HepG2 (cell line): ENCODE measurements around the gene MTSS2. TPM values are rescaled to one million over a fixed set of nuclear protein-coding genes. Genes with fewer than 3 reads are reported as not detected.

Experiments used
- ATAC-seq: fragments of 200-7000 bp; cut with Tn5 transposase; 3 replicates; pipeline ENCODE4 v1.9.1; 2020; ENCODE audit warnings: mild to moderate bottlenecking, moderate library complexity
- BruUV-seq: library from RNA; stranded (reverse); fragments of 400-500 nt; replicated peaks from 2 replicates; lab custom pipeline; 2021; lab: Mats Ljungman, UMichigan
- CTCF ChIA-PET: fragments of 300-600 bp; formaldehyde crosslinking; extraction: SDS; loops from one replicate; lab custom pipeline; 2021; ENCODE audit warnings: low total read pairs, inconsistent platforms, low intra/inter-chr PET ratio; lab: Yijun Ruan, JAX
- POLR2A ChIA-PET: fragments of 350-600 bp; sonication (Branson Sonifier 250); formaldehyde crosslinking; loops from one replicate; lab custom pipeline; 2020; ENCODE audit warnings: antibody characterized with exemption, inconsistent platforms; lab: Yijun Ruan, JAX
- DNase-seq: peaks from one replicate; pipeline ENCODE4 v3.0.0-alpha.2; 2015; ENCODE audit warnings: low spot score
- FAIRE-seq: peaks from 3 replicates; lab custom pipeline; 2011; peaks lifted over from hg19 to GRCh38; lab: Jason Lieb, UNC
- H2AFZ ChIP-seq: one replicate; pipeline ENCODE4 v1.6.1; 2011; ENCODE audit warnings: low read length, inconsistent platforms
- H3K27ac ChIP-seq: fragments of 300-600 bp; 3 replicates; pipeline ENCODE4 v1.8.0; 2011; ENCODE audit warnings: mixed run types, mild to moderate bottlenecking, mixed read lengths, low read length, inconsistent platforms; ENCODE audit not compliant: insufficient read depth; ENCODE audit errors: extremely low read length
- H3K27me3 ChIP-seq, 2 experiments: fragments of 200-600 bp in 1 of 2; 2 replicates in 1 of 2; 3 replicates in 1 of 2; pipeline versions ENCODE4 v1.6.0 to v1.8.0; 2011; ENCODE audit warnings: low read length in 2 of 2, mild to moderate bottlenecking in 2 of 2, moderate library complexity in 2 of 2, inconsistent platforms in 1 of 2; ENCODE audit not compliant: insufficient read depth in 2 of 2, control insufficient read depth in 1 of 2
- H3K36me3 ChIP-seq, 2 experiments: fragments of 200-600 bp in 1 of 2; replicated peaks in 1 of 2; 2 replicates in 1 of 2; 3 replicates in 1 of 2; pipeline versions ENCODE4 v1.5.1 to v1.8.0; 2011; ENCODE audit warnings: low read length in 2 of 2, inconsistent platforms in 1 of 2; ENCODE audit not compliant: insufficient read depth in 2 of 2, control insufficient read depth in 1 of 2
- H3K4me1 ChIP-seq: 2 replicates; pipeline ENCODE4 v1.5.1; 2012; ENCODE audit warnings: low read length, inconsistent platforms; ENCODE audit not compliant: insufficient read depth
- H3K4me2 ChIP-seq: 2 replicates; pipeline ENCODE4 v1.6.0; 2011; ENCODE audit warnings: low read depth, low read length, inconsistent platforms
- H3K4me3 ChIP-seq, 3 experiments: fragments of 200-600 bp in 1 of 3; sonication (generic), shearing (Covaris generic) in 1 of 3; replicated peaks in 1 of 3; 2 replicates each; pipeline ENCODE4 v1.5.1; 2011 to 2016; ENCODE audit warnings: low read length in 3 of 3, inconsistent platforms in 2 of 3, low read depth in 2 of 3, mild to moderate bottlenecking in 2 of 3, control low read depth in 1 of 3, mixed read lengths in 1 of 3; ENCODE audit not compliant: insufficient read depth in 1 of 3
- H3K79me2 ChIP-seq: one replicate; pipeline ENCODE4 v1.6.1; 2011; ENCODE audit warnings: low read length, inconsistent platforms; ENCODE audit not compliant: insufficient read depth
- H3K9ac ChIP-seq: 2 replicates; pipeline ENCODE4 v1.6.0; 2011; ENCODE audit warnings: mild to moderate bottlenecking, low read depth, low read length, inconsistent platforms; ENCODE audit not compliant: insufficient read depth
- H3K9me3 ChIP-seq: 2 replicates; pipeline ENCODE4 v1.5.1; 2012; ENCODE audit warnings: mild to moderate bottlenecking, low read length
- H4K20me1 ChIP-seq: 2 replicates; pipeline ENCODE4 v1.6.0; 2011; ENCODE audit warnings: inconsistent platforms, mild to moderate bottlenecking, low read length, moderate library complexity; ENCODE audit not compliant: insufficient read depth
- FOSL2 ChIP-seq: sonication (generic); formaldehyde crosslinking; IDR thresholded peaks from 2 replicates; pipeline ENCODE4 v1.4.0; 2020; ENCODE audit warnings: missing genetic modification reagents
- KDM5B ChIP-seq: sonication (generic); formaldehyde crosslinking; IDR thresholded peaks from 2 replicates; pipeline ENCODE4 v1.4.0; 2020; ENCODE audit warnings: missing genetic modification reagents, mild to moderate bottlenecking, borderline replicate concordance
- POLR2AphosphoS5 ChIP-seq: IDR thresholded peaks from 2 replicates; pipeline ENCODE4 v1.6.1; 2012; ENCODE audit warnings: low read depth, low read length
- ZNF850 ChIP-seq: sonication (generic); formaldehyde crosslinking; conservative IDR thresholded peaks from 2 replicates; pipeline ENCODE4 v1.9.0; 2021; ENCODE audit warnings: mild to moderate bottlenecking, missing genetic modification reagents
- WGBS: methylation state at CpG from one replicate; pipeline ENCODE4 v1.1.6; 2017; ENCODE audit warnings: low lambda C conversion rate; 5-methylcytosine and 5-hydroxymethylcytosine counted together
- in situ Hi-C: cut with HindIII; loops from 2 replicates; pipeline ENCODE4 v1.10.0; 2017; ENCODE audit warnings: low pct_unique_long_range_greater_than_20kb; ENCODE audit not compliant: extremely low pct_ligation_motif_present
- intact Hi-C: fragments of 100-400 bp; cut with micrococcal nuclease; formaldehyde crosslinking; loops from one replicate; pipeline ENCODE4 v1.10.0; 2022; ENCODE audit not compliant: unreplicated experiment
- polyA plus RNA-seq, 8 experiments: library from polyadenylated mRNA; depleted of rRNA in 3 of 8; stranded (reverse) in 7 of 8; unstranded in 1 of 8; fragments of >200 nt; fragmentation: Illumina TruSeq in 4 of 8; extraction: Trizol in 4 of 8; gene quantifications; 2 replicates each; pipeline versions ENCODE4 v1.2.1 to v1.2.3, GENCODE V29; 2011 to 2016; ENCODE audit warnings: low read depth in 4 of 8, missing spikeins in 1 of 8, mixed read lengths in 1 of 8; ENCODE audit not compliant: insufficient read depth in 1 of 8
- total RNA-seq, 5 experiments: library from RNA; depleted of rRNA; stranded (reverse); fragments of >200 nt; fragmentation: Illumina TruSeq; extraction: Trizol; gene quantifications; 2 replicates each; pipeline ENCODE4 v1.2.3, GENCODE V29; 2016; ENCODE audit warnings: low read depth in 1 of 5
- TF ChIP-seq, protein P1 (sequence below): sonication (generic); formaldehyde crosslinking; conservative IDR thresholded peaks from 2 replicates; pipeline ENCODE4 v1.8.1; 2023; ENCODE audit warnings: missing genetic modification reagents
- TF ChIP-seq, protein P2 (sequence below): IDR thresholded peaks from 2 replicates; pipeline ENCODE4 v1.6.1; 2018; ENCODE audit warnings: missing genetic modification reagents
- TF ChIP-seq, protein P3 (sequence below): sonication (generic); formaldehyde crosslinking; IDR thresholded peaks from 2 replicates; pipeline ENCODE4 v1.4.0; 2020; ENCODE audit warnings: mild to moderate bottlenecking, missing genetic modification reagents
- TF ChIP-seq, protein P4 (sequence below): sonication (generic); formaldehyde crosslinking; IDR thresholded peaks from 2 replicates; pipeline ENCODE4 v1.4.0; 2020; ENCODE audit warnings: mild to moderate bottlenecking, missing genetic modification reagents

MTSS2 gene
- total and polyA plus RNA-seq, 2 of the 13 experiments (the other 11 are each of a cell fraction or from before 2014, with no cell fraction given) = 132 to 242 TPM

DNA sequence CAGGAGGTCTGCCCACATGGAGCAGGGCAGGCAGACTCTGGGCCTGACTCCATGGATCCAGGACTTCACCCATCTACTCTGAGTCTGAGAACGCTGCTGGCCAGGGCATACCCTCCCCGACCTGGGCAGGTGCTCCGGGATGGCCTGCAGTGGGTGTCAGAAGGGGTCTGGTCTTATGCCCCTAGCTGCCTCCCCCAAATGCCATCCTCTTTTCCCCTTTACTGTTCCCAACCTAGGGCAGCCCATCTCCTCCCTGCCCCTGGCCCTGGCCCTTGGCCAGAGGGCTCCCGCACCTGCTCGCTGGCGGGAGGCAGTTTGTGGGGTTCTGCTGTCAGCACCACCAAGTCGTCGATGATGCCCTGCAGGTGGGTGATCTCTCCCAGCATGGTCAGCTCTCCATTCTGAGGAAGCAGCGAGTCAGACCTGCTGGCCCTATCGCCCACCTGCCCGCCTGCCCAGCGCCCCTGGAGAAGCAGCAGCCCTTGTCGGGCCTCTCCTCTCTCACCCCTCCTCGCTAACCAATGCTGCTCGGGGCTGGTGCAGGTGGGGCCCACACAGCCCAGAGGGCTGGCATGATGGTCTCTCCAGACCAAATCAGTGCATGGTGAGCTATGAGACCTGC is 8.2 kb downstream of the MTSS2 start:
- DNase-seq (no peak), FAIRE-seq (no peak), ATAC-seq (no peak)
- BruUV-seq = no TSS peak
- Histone ChIP-seq H3K4me1 (peaks cover 25% of the 10 kb centered on the region), H3K4me3 (no peak overlapping the region), H3K27ac (no peak overlapping the region), H3K27me3 (no peaks in the 10 kb centered on the region), H4K20me1 (peaks cover 6% of the 10 kb centered on the region; the same call in 1 of the 2 replicates), H2AFZ (no peak overlapping the region), H3K9me3 (no peaks in the 10 kb centered on the region), H3K4me2 (no peak overlapping the region), H3K79me2 (peaks cover 36% of the 10 kb centered on the region), H3K36me3 (peaks cover 67 to 81% of the 10 kb centered on the region in 2 experiments), H3K9ac (no peak overlapping the region)
- ChIA-PET CTCF (no interaction called here), POLR2A (interaction anchor here (1.0 to 18.7 kb wide), 3 partner anchors 49 to 94 kb away, joined by 3 to 536 read pairs (median 3); no protein-coding TSS in a partner anchor)
- in situ Hi-C loops (no loop called here), intact Hi-C loops (no loop called here)
- 97% methylated on average over 7 of the region's 15 CpGs for WGBS
- TF ChIP-seq, protein P1, sequence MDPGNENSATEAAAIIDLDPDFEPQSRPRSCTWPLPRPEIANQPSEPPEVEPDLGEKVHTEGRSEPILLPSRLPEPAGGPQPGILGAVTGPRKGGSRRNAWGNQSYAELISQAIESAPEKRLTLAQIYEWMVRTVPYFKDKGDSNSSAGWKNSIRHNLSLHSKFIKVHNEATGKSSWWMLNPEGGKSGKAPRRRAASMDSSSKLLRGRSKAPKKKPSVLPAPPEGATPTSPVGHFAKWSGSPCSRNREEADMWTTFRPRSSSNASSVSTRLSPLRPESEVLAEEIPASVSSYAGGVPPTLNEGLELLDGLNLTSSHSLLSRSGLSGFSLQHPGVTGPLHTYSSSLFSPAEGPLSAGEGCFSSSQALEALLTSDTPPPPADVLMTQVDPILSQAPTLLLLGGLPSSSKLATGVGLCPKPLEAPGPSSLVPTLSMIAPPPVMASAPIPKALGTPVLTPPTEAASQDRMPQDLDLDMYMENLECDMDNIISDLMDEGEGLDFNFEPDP (CRISPR knock-in tag) = 0 out of 2 replicates have a peak, but pooled peaks have one; percentile 26
- TF ChIP-seq, protein P2, sequence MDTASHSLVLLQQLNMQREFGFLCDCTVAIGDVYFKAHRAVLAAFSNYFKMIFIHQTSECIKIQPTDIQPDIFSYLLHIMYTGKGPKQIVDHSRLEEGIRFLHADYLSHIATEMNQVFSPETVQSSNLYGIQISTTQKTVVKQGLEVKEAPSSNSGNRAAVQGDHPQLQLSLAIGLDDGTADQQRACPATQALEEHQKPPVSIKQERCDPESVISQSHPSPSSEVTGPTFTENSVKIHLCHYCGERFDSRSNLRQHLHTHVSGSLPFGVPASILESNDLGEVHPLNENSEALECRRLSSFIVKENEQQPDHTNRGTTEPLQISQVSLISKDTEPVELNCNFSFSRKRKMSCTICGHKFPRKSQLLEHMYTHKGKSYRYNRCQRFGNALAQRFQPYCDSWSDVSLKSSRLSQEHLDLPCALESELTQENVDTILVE = no peak
- TF ChIP-seq, protein P3, sequence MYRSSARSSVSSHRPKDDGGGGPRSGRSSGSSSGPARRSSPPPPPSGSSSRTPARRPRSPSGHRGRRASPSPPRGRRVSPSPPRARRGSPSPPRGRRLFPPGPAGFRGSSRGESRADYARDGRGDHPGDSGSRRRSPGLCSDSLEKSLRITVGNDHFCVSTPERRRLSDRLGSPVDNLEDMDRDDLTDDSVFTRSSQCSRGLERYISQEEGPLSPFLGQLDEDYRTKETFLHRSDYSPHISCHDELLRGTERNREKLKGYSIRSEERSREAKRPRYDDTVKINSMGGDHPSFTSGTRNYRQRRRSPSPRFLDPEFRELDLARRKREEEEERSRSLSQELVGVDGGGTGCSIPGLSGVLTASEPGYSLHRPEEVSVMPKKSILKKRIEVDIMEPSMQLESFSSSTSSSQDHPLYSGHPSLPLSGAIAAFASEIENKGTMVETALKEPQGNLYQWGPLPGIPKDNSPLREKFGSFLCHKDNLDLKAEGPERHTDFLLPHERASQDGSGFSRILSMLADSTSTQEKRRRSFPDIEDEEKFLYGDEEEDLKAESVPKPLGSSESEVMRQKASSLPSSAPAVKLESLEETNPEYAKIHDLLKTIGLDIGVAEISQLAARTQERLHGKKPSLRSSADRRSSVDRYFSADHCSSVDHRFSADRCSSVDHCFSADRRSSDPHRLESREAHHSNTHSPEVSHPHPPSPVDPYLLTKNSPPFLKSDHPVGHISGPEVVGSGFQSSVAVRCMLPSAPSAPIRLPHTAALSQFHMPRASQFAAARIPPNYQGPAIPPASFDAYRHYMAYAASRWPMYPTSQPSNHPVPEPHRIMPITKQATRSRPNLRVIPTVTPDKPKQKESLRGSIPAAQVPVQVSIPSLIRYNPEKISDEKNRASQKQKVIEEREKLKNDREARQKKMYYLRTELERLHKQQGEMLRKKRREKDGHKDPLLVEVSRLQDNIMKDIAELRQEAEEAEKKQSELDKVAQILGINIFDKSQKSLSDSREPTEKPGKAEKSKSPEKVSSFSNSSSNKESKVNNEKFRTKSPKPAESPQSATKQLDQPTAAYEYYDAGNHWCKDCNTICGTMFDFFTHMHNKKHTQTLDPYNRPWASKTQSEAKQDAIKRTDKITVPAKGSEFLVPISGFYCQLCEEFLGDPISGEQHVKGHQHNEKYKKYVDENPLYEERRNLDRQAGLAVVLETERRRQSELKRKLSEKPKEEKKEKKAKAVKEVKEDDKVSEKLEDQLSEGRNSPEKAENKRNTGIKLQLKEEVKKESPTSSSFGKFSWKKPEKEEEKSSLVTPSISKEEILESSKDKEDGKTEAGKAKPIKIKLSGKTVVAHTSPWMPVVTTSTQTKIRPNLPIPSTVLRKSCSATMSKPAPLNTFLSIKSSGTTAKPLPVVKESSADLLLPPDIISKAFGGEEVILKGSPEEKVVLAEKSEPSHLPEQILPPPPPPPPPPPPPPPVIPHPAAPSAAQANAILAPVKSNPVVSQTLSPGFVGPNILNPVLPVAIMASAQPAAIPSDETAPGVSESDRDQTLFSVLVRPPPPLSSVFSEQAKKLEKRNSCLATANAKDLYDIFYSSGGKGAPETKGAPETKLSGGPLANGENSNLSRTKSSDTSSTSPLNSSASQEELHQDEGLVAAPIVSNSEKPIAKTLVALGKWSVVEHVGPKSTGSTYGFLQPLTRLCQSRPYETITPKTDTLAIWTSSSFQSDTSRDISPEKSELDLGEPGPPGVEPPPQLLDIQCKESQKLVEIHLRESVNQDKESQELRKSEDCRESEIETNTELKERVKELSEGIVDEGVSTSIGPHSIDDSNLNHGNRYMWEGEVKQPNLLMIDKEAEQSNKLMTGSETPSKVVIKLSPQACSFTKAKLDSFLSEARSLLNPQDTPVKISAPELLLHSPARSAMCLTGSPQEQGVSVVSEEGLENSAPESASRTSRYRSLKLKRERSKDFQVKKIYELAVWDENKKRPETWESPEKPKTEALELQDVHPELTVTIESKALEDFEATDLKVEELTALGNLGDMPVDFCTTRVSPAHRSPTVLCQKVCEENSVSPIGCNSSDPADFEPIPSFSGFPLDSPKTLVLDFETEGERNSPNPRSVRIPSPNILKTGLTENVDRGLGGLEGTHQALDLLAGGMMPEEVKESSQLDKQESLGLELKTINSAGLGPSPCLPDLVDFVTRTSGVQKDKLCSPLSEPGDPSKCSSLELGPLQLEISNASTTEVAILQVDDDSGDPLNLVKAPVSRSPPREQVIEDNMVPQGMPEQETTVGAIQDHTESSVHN (CRISPR knock-in tag) = no peak
- TF ChIP-seq KDM5B (CRISPR knock-in tag) = 0 out of 2 replicates have a peak, but pooled peaks have one; percentile 23
- no peak for TF ChIP-seq ZNF850 (CRISPR knock-in tag)
- TF ChIP-seq, protein P4, sequence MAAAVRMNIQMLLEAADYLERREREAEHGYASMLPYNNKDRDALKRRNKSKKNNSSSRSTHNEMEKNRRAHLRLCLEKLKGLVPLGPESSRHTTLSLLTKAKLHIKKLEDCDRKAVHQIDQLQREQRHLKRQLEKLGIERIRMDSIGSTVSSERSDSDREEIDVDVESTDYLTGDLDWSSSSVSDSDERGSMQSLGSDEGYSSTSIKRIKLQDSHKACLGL (CRISPR knock-in tag) = 0 out of 2 replicates have a peak, but pooled peaks have one; percentile 54
- no peak for TF ChIP-seq FOSL2 (CRISPR knock-in tag)
- 0 out of 2 replicates have a peak, but pooled peaks have one; percentile 6 for TF ChIP-seq POLR2AphosphoS5
